HK-2 (cell line): ENCODE data around the gene SLC35D1.

ENCODE experiments used
- DNase-seq: peaks from one replicate; pipeline ENCODE4 v3.0.0-alpha.2; 2018; ENCODE audit not compliant: unreplicated experiment

Gene SLC35D1

DNA sequence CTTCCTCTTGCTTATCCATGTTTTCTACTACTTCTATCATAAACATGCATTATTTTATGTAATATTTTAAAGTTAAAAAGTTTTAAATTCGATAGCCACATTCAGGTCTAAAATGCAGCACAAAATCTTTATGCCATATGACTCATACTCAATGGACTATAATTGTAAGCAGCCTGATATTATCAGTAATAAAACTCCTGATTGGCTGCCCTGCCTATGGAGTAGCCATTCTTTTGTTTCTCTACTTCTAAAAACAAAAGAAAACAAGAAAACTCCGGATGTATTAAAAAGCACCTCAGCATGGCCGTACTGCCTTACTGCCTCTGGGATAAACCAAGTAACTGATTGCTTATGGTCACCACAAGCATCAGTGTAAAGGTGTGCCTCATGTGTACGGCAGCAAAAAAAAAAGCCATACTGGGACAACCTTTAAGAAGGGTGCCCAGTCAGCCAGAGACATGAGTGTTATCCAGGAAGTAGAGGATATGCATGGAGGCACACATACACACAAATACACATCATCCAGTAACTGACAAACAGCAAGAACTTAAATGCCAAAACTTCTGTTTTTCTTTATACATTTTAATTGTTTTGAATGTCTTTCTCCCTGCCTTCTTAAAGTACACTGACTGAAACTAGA lies 9.2 kb downstream of the SLC35D1 start:
- DNase-seq: no peak

DNA sequence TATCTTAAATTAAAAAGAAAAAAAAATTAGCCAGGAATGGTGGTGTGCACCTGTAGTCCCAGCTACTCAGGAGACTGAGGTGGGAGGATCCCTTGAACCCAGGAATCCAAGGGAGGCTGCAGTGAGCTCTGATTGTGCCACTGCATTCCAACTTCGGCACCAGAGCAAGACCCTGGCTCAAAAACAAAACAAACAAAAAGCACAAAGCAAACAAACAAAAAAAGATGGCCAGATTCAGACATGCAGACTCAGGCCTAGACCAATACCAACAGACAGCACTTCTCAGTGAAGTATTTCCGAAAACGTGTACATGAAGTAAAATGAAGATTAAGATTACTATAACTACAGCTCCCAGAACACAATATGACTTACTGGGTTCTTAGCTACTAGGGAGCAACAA lies 10.6 kb downstream of the SLC35D1 start:
- DNase-seq: no peak

GRCh38 chr1:67041841-67042503 lies 12.0 kb downstream of the SLC35D1 start:
- no peak for DNase-seq

DNA sequence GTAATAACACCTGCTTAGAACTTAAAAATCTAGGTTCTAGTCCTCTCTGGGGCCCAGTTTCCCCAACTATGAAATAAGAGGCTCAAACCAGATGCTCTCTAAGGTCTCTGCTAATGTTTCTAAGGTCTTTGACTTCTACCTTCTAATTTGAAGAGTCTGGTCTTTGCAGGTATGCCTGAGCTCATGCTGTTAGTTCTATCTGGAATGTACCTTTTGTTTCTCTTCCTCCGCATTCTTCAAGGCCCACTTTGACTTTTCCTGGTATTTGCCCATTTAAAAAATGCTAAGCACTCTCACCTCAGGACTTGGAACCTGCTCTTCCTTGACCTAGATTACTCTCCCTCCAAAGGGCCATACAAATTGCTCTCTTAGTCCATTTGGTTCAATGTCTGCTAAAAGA lies 13.5 kb downstream of the SLC35D1 start:
- DNase-seq: no peak

GRCh38 chr1:67031859-67032247 lies 22.1 kb downstream of the SLC35D1 start:
- no peak for DNase-seq

DNA sequence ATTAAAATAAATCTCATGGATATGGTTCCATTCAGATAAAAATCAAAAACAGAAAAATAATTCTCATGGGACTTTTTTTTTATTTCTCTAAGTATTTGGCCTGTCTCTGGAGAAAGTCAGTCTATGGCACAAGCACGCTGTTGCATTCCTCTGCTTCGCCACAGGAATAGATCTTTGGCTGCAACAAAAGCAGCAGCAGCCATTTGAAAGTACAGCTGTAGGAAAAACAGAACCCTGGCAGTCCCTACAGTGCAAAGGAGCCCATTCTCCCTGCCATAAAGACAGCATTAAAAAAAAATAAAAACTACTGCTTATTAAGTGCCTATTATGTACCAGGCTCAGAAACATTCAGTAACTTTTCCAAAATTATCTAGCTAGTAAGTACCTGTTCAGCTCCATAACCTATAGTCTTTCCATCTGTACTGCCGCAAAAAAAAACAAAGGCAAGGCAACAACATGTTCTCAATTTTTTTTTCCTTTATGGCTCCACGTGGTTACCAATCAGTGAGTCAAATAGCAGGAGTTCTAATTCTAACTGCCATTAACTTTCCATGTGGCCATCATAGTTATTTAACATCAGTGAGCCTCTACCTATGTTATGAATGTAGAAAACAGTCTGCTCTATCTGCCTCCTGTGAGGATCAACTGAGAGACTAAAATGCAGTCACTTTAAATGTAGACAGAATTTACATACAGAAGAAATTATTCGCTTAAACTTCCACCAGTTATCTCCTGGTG lies 22.7 kb downstream of the SLC35D1 start:
- DNase-seq: no peak

DNA sequence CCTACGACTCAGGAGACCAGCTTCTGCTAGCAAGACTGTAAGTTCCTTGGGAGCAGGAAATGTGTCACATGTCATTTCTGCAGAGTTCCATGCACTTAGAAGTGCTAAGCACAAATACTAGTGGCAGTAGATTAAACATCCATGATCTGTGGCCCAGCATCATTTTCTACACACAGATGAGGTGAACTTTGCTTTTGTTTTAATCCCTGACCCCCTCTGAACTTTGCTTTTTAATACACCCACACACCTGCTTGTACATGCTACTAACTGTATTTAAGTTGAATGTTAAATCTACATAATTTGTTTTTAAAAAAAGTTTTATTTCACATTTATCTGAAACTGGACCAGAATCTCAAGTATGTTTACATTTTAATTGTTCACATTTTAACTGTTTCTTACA lies 24.5 kb downstream of the SLC35D1 start:
- DNase-seq: no peak

DNA sequence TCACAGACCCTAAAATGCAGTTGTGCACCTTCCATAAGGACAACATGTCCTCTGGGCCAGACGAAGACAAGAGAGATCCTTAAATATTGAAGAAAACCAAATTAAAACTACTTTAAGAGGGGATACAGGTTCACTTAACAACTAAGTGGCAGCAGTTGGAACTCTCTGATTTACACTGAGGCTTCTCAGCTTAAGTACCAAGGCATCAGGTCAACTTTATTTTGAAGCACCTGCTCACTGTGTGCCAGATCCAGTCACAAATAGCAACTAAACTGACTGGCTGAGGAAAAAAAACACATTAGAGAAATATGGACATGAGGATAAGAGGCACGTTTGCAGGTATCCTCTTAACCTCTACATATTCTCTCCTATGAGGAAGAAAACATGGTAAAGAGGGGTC lies 33.2 kb downstream of the SLC35D1 start:
- no peak for DNase-seq

GRCh38 chr1:67020304-67020703 lies 33.6 kb downstream of the SLC35D1 start:
- no peak for DNase-seq

DNA sequence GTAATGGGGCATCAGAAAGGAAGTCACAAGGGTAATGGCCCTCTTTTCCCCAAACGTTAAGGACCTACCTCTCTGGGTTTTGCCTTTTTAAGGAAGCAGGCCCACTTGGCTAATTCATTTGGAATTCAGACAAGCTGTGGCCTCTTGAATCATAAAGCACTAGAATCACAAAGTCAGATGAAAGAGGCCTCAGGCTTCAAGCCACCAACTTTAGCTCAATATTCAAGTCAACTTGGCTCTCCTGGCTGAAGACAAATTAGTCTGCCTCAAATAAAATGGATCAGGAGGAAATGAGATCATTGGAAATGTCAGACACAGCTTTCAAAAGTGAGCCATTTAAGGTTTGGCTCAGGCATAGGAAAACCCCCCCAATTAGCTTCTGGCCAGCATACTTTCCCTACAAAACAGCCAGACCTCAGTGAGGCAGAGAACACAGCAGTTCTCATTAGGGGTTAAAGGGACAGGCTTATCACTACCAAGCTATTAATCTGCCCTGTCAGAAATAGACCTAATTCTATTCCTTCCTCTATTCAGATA lies 34.3 kb downstream of the SLC35D1 start:
- DNase-seq: peak; percentile 16

DNA sequence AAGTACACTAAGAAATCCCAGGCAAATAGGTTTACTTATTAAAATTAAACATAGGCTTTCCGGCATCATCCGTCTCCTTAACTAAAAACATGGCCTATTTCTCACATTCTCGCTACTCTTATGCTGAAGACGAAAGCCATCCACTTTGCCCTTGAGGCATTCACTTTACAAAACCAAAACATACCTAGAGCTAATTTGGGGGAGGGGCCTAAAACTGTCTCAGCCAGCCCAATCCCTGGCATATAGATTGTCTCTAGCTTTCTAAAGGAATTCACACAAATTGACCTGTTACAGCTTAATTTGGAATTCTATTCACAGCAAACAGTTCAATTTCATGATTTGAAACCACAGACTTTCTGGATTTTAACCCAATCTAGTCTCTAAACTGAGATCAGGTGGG lies 34.8 kb downstream of the SLC35D1 start:
- DNase-seq: no peak

DNA sequence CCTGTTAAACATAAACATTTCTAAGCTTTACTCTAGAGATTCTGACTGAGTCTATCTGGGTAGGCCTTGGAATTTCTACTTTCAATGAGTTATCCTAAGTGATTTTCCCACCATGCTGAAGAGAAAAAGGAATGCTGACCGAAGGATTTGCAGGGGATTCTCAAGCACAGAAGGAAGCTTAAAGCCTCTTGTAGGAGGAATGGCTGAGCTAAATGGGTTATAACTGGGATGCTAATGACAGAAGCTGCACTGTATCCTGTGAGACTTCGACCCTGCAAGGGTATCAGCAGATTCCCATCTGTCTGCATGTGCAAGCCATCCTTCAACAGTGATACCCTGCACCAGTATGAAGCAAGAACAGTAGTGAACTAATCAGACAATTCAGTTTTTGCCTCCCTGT lies 35.4 kb downstream of the SLC35D1 start:
- no peak for DNase-seq

DNA sequence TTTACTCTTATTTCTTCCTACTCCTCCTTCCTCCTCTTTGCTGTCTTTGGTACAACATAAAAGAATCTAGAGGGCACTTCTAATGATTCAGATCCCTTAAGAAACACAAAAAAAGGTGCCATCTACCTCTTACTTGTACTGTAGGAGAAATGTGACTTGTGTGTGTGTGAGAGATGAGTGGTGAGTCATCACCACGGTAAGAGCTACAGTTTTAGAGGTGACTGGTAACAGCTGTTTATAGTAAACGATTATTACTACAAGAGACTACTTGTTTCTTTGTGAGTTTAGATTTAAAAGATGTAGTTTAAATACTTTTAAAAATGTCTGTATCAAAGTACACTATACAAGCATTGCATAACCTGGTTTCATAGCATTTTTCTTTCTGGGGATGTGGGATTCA lies 40.4 kb downstream of the SLC35D1 start:
- DNase-seq: no peak

DNA sequence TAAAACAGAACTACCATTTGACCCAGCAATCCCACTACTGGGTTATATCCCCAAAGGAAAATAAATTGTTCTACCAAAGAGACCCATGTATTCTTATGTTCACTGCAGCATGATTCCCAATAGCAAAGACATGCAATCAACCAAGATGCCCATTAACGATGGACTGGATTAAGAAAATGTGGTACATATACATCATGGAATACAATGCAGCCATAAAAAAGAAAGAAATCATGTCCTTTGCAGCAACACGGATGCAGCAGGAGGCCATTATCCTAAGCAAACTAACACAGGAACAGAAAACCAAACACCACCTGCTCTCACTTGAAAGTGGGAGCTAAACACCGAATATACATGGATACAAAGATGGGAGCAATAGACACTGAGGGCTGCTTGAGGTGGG lies 44.2 kb downstream of the SLC35D1 start:
- DNase-seq: no peak

GRCh38 chr1:67005068-67005467 lies 48.9 kb downstream of the SLC35D1 start:
- DNase-seq: no peak

DNA sequence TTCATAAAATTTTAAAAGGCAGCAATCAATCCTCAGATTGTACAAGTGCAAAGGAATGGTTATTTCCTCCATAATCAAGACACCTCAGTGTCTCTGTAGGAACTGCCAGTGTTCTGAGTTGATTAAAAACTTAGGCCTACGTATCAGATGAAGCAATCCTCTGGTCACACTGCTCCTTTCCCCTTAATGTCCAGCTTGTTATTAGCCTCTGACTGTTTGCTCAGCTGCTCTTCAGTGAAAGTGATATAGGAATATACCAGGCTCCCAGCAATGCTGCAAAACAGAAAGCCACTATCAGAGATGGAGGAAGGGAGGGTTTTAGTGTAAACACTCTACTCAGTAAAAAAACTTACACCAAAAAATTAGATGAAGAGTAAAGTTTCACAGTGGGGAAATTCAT lies 49.8 kb downstream of the SLC35D1 start:
- DNase-seq: no peak

- DNase-seq: no peak
Observed at GRCh38 chr1:67001682-67002425, 52.1 kb downstream of the SLC35D1 start.

GRCh38 chr1:66999640-67000400 lies 54.1 kb downstream of the SLC35D1 start:
- no peak for DNase-seq

GRCh38 chr1:66998972-66999371 lies 55.0 kb downstream of the SLC35D1 start:
- DNase-seq: no peak

GRCh38 chr1:66996018-66996682 lies 57.8 kb downstream of the SLC35D1 start:
- DNase-seq: peak; percentile 47

- no peak for DNase-seq
Observed at GRCh38 chr1:66993076-66993475, 60.9 kb downstream of the SLC35D1 start.
